HFFc6 (cell line): ENCODE results near the gene MAPKAP1. TPM values are rescaled to one million over a fixed set of nuclear protein-coding genes. Genes with fewer than 3 reads are reported as not detected.
"Not testable (repeated sequence)": the region's sequence is repeated elsewhere in the genome, so short reads cannot be mapped to it uniquely, and the experiment has no call there.

Source experiments
- DNase-seq: peaks from one replicate; pipeline ENCODE4 v3.0.0-alpha.2; 2018
- H3K27ac Mint-ChIP-seq: 2 replicates; pipeline ENCODE4 v1.8.0; 2020; ENCODE audit warnings: mild to moderate bottlenecking, mixed read lengths
- H3K27me3 Mint-ChIP-seq: 2 replicates; pipeline ENCODE4 v1.8.0; 2021; ENCODE audit warnings: mild to moderate bottlenecking, moderate library complexity, mixed read lengths; ENCODE audit not compliant: insufficient read depth
- H3K36me3 Mint-ChIP-seq: 2 replicates; pipeline ENCODE4 v1.8.0; 2021; ENCODE audit warnings: low read depth, mixed read lengths
- H3K4me1 Mint-ChIP-seq: 2 replicates; pipeline ENCODE4 v1.8.0; 2020; ENCODE audit warnings: low read depth, mixed read lengths
- H3K4me3 Mint-ChIP-seq: 2 replicates; pipeline ENCODE4 v1.8.0; 2020; ENCODE audit warnings: mild to moderate bottlenecking, moderate library complexity, mixed read lengths
- H3K9me3 Mint-ChIP-seq: 2 replicates; pipeline ENCODE4 v1.8.0; 2020; ENCODE audit warnings: mild to moderate bottlenecking, mixed read lengths
- CTCF ChIP-seq: fragments of 200-600 bp; sonication (generic); IDR thresholded peaks from 2 replicates; pipeline ENCODE4 v1.5.0; 2021; ENCODE audit warnings: antibody characterized with exemption, mild to moderate bottlenecking
- total RNA-seq, 6 experiments: library from RNA; stranded (reverse); fragmentation: NEBNext Ultra II Directional; extraction: Animal tissue kit (Norgen Biotek cat#: 25700); gene quantifications; 2 replicates in 1 of 6; 3 replicates in 5 of 6; pipeline ENCODE4 v1.2.3, GENCODE V29; 2021

Gene MAPKAP1
- total RNA-seq, 6 experiments from 2014 or later = 115 to 167 (median 130) TPM

DNA sequence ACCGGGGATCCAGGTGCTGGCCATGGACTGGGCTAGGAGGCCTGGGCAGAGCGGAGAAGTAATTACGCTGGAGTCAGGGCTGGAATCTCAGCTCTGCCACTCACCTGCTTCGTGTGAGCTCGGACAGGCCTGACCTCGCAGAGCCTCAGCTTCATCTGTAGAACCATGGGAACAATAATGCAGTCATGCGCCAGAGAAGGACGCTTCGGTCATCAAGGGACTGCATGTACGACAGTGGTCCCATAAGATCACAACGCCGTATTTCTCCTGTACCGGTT, 300.3 kb downstream of the MAPKAP1 start:
- Mint-ChIP-seq H3K4me3 (peak overlapping the region; percentile 13; the same call in 1 of the 2 replicates), H3K36me3 (peaks cover 8% of the 10 kb centered on the region; the same call in 1 of the 2 replicates), H3K9me3 (peaks cover 8% of the 10 kb centered on the region), H3K27ac (peak overlapping the region; percentile 88), H3K4me1 (peaks cover 30% of the 10 kb centered on the region), H3K27me3 (peaks cover 2% of the 10 kb centered on the region; the same call in 1 of the 2 replicates)
- DNase-seq = no peak
- no peak for TF ChIP-seq CTCF

- Mint-ChIP-seq H3K27ac (peak overlapping the region; percentile 88), H3K4me3 (peak overlapping the region; percentile 13; the same call in 1 of the 2 replicates), H3K27me3 (peaks cover 2% of the 10 kb centered on the region; the same call in 1 of the 2 replicates), H3K4me1 (peaks cover 30% of the 10 kb centered on the region), H3K9me3 (peaks cover 8% of the 10 kb centered on the region), H3K36me3 (peaks cover 8% of the 10 kb centered on the region; the same call in 1 of the 2 replicates)
- no peak for TF ChIP-seq CTCF
- peak; percentile 57 for DNase-seq
Measured at GRCh38 chr9:125405938-125406809, 300.8 kb downstream of the MAPKAP1 start.

DNA sequence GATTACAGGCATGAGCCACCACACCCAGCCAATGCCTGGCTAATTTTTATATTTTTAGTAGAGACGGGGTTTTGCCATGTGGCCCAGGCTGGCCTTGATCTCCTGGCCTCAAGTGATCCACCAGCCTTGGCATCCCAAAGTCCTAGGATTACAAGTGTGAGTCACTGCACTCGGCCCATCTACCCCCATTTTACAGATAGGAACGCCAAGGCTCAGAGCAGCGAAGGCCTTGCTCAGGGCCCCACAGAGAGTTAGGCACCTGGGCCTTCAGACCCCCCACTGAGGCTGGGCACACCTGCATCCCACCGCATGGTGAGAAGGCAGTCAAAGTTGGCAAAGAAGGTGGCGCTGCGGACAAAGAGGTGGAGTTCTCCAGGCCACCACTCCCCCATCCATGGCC, 302.3 kb downstream of the MAPKAP1 start:
- Mint-ChIP-seq H3K4me3 (no peak overlapping the region), H3K36me3 (peaks cover 2% of the 10 kb centered on the region; the same call in 1 of the 2 replicates), H3K4me1 (peaks cover 24% of the 10 kb centered on the region), H3K27ac (no peak overlapping the region), H3K27me3 (peaks cover 2% of the 10 kb centered on the region; the same call in 1 of the 2 replicates), H3K9me3 (peaks cover 3% of the 10 kb centered on the region; the same call in 1 of the 2 replicates)
- TF ChIP-seq CTCF = no peak
- DNase-seq = no peak

DNA sequence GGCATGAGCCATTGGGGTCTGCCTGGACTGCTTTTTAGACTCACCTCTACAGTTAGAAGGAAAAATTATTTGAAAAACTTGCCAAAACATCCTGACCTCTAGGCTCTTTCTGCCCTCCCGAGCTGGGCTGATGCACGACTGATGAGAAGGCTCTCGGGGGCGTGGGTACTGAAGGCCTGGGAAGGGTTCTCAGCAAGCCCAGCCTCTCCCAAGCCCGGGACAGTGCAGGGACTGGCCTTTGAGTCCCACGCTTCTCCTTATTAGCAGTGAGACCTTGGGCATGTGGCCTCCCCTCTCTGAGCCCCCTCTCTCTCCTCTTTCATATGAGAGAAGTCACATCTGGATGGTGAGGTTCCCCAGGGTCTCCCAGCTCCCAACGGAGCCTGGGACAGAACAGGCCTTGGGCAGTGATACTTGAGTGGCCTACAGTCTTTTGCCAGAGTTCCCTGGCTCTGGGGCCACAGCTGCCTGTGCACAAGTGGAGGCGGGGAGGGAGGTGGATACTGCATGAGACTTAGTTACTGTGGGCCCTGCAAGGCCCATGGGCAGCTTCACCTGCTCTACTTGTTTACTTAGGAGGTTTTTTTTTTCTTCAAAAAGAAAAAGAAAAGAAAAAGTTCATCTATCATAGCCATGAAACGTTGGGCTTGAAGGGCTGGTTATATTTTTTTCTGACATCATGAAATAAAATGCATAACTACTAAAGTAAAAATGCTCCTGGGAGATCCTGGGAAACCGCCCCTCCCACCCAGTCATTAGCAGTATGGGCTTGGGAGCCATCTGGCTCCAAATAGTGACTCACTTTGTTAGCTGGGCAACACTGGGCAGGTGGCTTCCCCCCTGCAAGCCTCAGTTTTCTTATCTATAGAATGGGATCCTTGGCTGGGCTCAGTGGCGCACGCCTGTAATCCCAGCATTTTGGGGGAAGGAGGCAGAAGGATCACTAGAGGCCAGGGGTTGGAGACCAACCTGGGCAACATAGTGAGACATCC, 306.0 kb downstream of the MAPKAP1 start:
- no peak overlapping the region for H3K4me3 Mint-ChIP-seq
- peaks cover 5% of the 10 kb centered on the region for H3K4me1 Mint-ChIP-seq
- H3K36me3 Mint-ChIP-seq = no peaks in the 10 kb centered on the region
- DNase-seq = no peak
- no peak overlapping the region for H3K27ac Mint-ChIP-seq
- H3K27me3 Mint-ChIP-seq = peaks cover 3% of the 10 kb centered on the region; the same call in 1 of the 2 replicates
- H3K9me3 Mint-ChIP-seq = no peaks in the 10 kb centered on the region
- TF ChIP-seq CTCF = no peak

DNA sequence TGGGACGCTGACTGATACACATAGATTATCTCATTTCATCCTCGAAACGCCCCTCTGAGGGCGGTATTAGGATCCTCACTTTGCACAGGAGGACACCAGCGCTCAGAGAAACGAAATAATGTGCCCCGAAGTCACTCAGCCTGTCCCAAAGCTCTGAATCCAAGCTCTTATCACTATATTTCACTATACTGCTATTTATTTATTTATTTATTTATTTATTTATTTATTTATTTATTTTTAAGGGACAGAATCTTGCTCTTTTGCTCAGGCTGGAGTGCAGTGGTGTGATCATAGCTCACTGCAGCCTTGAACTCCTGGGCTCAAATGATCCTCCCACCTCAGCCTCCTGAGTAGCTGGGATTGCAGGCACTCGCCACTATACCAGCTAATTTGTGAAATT, 306.8 kb downstream of the MAPKAP1 start:
- not testable (repeated sequence) for H3K4me1 Mint-ChIP-seq, DNase-seq, H3K9me3 Mint-ChIP-seq, H3K27me3 Mint-ChIP-seq, H3K4me3 Mint-ChIP-seq, H3K27ac Mint-ChIP-seq, H3K36me3 Mint-ChIP-seq
